HepG2 (cell line): Measurements from ENCODE around the gene HSF4. TPM values are rescaled to one million over a fixed set of nuclear protein-coding genes. Genes with fewer than 3 reads are reported as not detected.
A peak's percentile ranks its signal among the peaks of the same experiment; 100 is the strongest.

Experiments
- AKAP8 ChIP-seq: sonication (generic); formaldehyde crosslinking; IDR thresholded peaks from 2 replicates; pipeline ENCODE4 v1.5.1; 2020; ENCODE audit warnings: mild to moderate bottlenecking, missing genetic modification reagents
- ARNT ChIP-seq: fragments of 450-650 bp; IDR thresholded peaks from 2 replicates; pipeline ENCODE4 v1.6.1; 2017
- ATAD3A ChIP-seq: sonication (generic); formaldehyde crosslinking; IDR thresholded peaks from 2 replicates; pipeline ENCODE4 v1.4.0; 2020; ENCODE audit warnings: missing genetic modification reagents
- BRCA1 ChIP-seq: sonication (generic); formaldehyde crosslinking; IDR thresholded peaks from 2 replicates; pipeline ENCODE4 v1.4.0; 2020; ENCODE audit warnings: missing genetic modification reagents
- FOXP1 ChIP-seq, 2 experiments: fragments of 450-650 bp in 1 of 2; IDR thresholded peaks; 2 replicates each; pipeline ENCODE4 v1.6.1; 2017 to 2018; ENCODE audit warnings: antibody characterized with exemption in 1 of 2
- NAIF1 ChIP-seq: sonication (generic); formaldehyde crosslinking; IDR thresholded peaks from 2 replicates; pipeline ENCODE4 v1.5.0; 2020; ENCODE audit warnings: mild to moderate bottlenecking, missing genetic modification reagents, borderline replicate concordance
- PAF1 ChIP-seq: IDR thresholded peaks from 2 replicates; pipeline ENCODE4 v1.6.1; 2016; ENCODE audit warnings: missing genetic modification reagents, missing compliant biosample characterization
- PRPF4 ChIP-seq: fragments of 200-400 bp; formaldehyde crosslinking; IDR thresholded peaks from 2 replicates; pipeline ENCODE4 v1.6.1; 2016; ENCODE audit warnings: low read length, low read depth; ENCODE audit not compliant: poor library complexity, severe bottlenecking
- RARA ChIP-seq: IDR thresholded peaks from 2 replicates; pipeline ENCODE4 v1.6.1; 2016; ENCODE audit warnings: missing genetic modification reagents, missing compliant biosample characterization
- REL ChIP-seq: sonication (generic); formaldehyde crosslinking; conservative IDR thresholded peaks from 2 replicates; pipeline ENCODE4 v1.8.0; 2022; ENCODE audit warnings: mild to moderate bottlenecking, missing genetic modification reagents, moderate library complexity
- RFXANK ChIP-seq: IDR thresholded peaks from 2 replicates; pipeline ENCODE4 v1.6.1; 2016
- SNRNP70 ChIP-seq: fragments of 200-400 bp; formaldehyde crosslinking; IDR thresholded peaks from 2 replicates; pipeline ENCODE4 v1.6.1; 2017; ENCODE audit warnings: mild to moderate bottlenecking, low read depth, low read length, moderate library complexity
- SOX13 ChIP-seq, 3 experiments: fragments of 450-650 bp in 1 of 3; sonication (generic) in 1 of 3; formaldehyde crosslinking in 1 of 3; IDR thresholded peaks in 2 of 3; conservative IDR thresholded peaks in 1 of 3; 2 replicates each; pipeline versions ENCODE4 v1.5.0 to v1.6.1; 2016 to 2020; ENCODE audit warnings: antibody characterized with exemption in 1 of 3, mild to moderate bottlenecking in 1 of 3, missing compliant biosample characterization in 1 of 3, missing genetic modification reagents in 1 of 3, moderate library complexity in 1 of 3
- SRSF9 ChIP-seq: fragments of 200-400 bp; formaldehyde crosslinking; IDR thresholded peaks from 2 replicates; pipeline ENCODE4 v1.6.1; 2018; ENCODE audit warnings: borderline replicate concordance, mild to moderate bottlenecking, low read depth, low read length; ENCODE audit not compliant: insufficient read depth, poor library complexity, severe bottlenecking
- ZNF598 ChIP-seq: sonication (generic); formaldehyde crosslinking; IDR thresholded peaks from 2 replicates; pipeline ENCODE4 v1.5.1; 2020; ENCODE audit warnings: mild to moderate bottlenecking, missing genetic modification reagents, borderline replicate concordance
- polyA plus RNA-seq, 8 experiments: library from polyadenylated mRNA; depleted of rRNA in 3 of 8; stranded (reverse) in 7 of 8; unstranded in 1 of 8; fragments of >200 nt; fragmentation: Illumina TruSeq in 4 of 8; extraction: Trizol in 4 of 8; gene quantifications; 2 replicates each; pipeline versions ENCODE4 v1.2.1 to v1.2.3, GENCODE V29; 2011 to 2016; ENCODE audit warnings: low read depth in 4 of 8, missing spikeins in 1 of 8, mixed read lengths in 1 of 8; ENCODE audit not compliant: insufficient read depth in 1 of 8
- total RNA-seq, 5 experiments: library from RNA; depleted of rRNA; stranded (reverse); fragments of >200 nt; fragmentation: Illumina TruSeq; extraction: Trizol; gene quantifications; 2 replicates each; pipeline ENCODE4 v1.2.3, GENCODE V29; 2016; ENCODE audit warnings: low read depth in 1 of 5
- TF ChIP-seq, protein P1 (sequence below): sonication (generic); formaldehyde crosslinking; IDR thresholded peaks from 2 replicates; pipeline ENCODE4 v1.5.1; 2020; ENCODE audit warnings: missing genetic modification reagents, mild to moderate bottlenecking, borderline replicate concordance
- TF ChIP-seq, protein P2 (sequence below): IDR thresholded peaks from 2 replicates; pipeline ENCODE4 v1.6.1; 2012; ENCODE audit warnings: inconsistent platforms
- TF ChIP-seq, protein P3 (sequence below): sonication (generic); formaldehyde crosslinking; IDR thresholded peaks from 2 replicates; pipeline ENCODE4 v1.4.0; 2020; ENCODE audit warnings: missing genetic modification reagents, borderline replicate concordance
- TF ChIP-seq, protein P4 (sequence below): sonication (generic); formaldehyde crosslinking; IDR thresholded peaks from 2 replicates; pipeline ENCODE4 v1.4.0; 2020; ENCODE audit warnings: missing genetic modification reagents
- TF ChIP-seq, protein P5 (sequence below): sonication (generic); formaldehyde crosslinking; IDR thresholded peaks from 2 replicates; pipeline ENCODE4 v1.5.1; 2020; ENCODE audit warnings: missing genetic modification reagents, mild to moderate bottlenecking, borderline replicate concordance

The HSF4 gene
- total and polyA plus RNA-seq, 2 of the 13 experiments (the other 11 are each of a cell fraction or from before 2014, with no cell fraction given): 3.5 to 16.9 TPM

DNA sequence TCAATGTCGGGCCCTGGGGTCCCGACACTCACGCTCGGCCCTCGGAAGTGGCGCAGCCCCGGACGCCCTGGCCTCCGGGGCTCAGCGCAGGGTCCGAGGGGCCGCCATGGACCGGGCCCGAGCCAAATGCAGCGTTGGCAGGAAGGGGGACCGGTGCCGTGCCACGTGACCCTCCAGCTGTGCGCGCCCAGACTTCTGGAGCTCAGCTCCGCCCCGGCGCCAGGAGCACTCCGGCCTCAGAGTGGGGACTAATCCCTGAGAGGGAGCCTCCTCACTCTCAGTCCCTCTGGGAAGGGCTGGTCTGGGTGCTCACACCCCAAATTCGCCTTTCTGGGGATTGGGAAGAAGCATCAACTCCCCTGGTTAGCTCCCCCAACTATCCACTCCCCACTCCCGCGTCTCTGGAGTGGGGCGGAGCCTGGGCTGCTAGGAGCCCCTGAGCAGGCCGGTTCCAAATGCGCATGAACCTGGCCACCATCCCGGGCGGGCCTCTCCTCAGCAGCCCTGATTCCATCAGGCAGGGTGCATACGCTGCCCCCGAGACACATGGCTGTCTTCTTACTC lies 13.6 kb upstream of the HSF4 start, which contains the start of gene B3GNT9 (continued):
- TF ChIP-seq, protein P1, sequence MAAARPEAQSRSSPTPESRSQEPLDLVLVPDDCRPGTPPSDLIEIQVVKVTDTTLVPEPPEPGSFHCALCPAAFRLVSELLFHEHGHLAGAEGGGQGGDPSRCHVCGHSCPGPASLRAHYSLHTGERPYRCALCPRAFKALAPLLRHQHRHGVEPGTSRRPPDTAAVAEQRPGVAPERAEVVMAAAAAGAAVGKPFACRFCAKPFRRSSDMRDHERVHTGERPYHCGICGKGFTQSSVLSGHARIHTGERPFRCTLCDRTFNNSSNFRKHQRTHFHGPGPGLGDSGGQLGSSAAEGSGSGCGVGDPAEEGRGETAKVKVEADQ (CRISPR knock-in tag): peak; percentile 71; the same call in 1 of the 2 replicates
- no peak for TF ChIP-seq ATAD3A (CRISPR knock-in tag)
- no peak for TF ChIP-seq REL (CRISPR knock-in tag)
- TF ChIP-seq FOXP1 (IDR thresholded peaks at IDR 0.05): no peak
- TF ChIP-seq FOXP1 (CRISPR knock-in tag; IDR thresholded peaks at IDR 0.05): no peak
- TF ChIP-seq RARA (CRISPR knock-in tag): no peak
- TF ChIP-seq, protein P2, sequence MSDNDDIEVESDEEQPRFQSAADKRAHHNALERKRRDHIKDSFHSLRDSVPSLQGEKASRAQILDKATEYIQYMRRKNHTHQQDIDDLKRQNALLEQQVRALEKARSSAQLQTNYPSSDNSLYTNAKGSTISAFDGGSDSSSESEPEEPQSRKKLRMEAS: peak; percentile 63; the same call in 1 of the 2 replicates
- TF ChIP-seq ZNF598: no peak
- peak; percentile 84 for TF ChIP-seq AKAP8
- no peak for TF ChIP-seq SRSF9
- TF ChIP-seq, protein P3, sequence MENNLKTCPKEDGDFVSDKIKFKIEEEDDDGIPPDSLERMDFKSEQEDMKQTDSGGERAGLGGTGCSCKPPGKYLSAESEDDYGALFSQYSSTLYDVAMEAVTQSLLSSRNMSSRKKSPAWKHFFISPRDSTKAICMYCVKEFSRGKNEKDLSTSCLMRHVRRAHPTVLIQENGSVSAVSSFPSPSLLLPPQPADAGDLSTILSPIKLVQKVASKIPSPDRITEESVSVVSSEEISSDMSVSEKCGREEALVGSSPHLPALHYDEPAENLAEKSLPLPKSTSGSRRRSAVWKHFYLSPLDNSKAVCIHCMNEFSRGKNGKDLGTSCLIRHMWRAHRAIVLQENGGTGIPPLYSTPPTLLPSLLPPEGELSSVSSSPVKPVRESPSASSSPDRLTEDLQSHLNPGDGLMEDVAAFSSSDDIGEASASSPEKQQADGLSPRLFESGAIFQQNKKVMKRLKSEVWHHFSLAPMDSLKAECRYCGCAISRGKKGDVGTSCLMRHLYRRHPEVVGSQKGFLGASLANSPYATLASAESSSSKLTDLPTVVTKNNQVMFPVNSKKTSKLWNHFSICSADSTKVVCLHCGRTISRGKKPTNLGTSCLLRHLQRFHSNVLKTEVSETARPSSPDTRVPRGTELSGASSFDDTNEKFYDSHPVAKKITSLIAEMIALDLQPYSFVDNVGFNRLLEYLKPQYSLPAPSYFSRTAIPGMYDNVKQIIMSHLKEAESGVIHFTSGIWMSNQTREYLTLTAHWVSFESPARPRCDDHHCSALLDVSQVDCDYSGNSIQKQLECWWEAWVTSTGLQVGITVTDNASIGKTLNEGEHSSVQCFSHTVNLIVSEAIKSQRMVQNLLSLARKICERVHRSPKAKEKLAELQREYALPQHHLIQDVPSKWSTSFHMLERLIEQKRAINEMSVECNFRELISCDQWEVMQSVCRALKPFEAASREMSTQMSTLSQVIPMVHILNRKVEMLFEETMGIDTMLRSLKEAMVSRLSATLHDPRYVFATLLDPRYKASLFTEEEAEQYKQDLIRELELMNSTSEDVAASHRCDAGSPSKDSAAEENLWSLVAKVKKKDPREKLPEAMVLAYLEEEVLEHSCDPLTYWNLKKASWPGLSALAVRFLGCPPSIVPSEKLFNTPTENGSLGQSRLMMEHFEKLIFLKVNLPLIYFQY: no peak
- no peak for TF ChIP-seq SOX13 (IDR thresholded peaks at IDR 0.05)
- 0 out of 4 replicates have a peak, but pooled peaks of 1 of the 2 experiments have one; percentile 21 for TF ChIP-seq SOX13 (CRISPR knock-in tag; conservative IDR thresholded peaks at IDR 0.05 in 1 of 2, IDR thresholded peaks at IDR 0.05 in 1 of 2)
- TF ChIP-seq, protein P4, sequence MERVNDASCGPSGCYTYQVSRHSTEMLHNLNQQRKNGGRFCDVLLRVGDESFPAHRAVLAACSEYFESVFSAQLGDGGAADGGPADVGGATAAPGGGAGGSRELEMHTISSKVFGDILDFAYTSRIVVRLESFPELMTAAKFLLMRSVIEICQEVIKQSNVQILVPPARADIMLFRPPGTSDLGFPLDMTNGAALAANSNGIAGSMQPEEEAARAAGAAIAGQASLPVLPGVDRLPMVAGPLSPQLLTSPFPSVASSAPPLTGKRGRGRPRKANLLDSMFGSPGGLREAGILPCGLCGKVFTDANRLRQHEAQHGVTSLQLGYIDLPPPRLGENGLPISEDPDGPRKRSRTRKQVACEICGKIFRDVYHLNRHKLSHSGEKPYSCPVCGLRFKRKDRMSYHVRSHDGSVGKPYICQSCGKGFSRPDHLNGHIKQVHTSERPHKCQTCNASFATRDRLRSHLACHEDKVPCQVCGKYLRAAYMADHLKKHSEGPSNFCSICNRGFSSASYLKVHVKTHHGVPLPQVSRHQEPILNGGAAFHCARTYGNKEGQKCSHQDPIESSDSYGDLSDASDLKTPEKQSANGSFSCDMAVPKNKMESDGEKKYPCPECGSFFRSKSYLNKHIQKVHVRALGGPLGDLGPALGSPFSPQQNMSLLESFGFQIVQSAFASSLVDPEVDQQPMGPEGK (CRISPR knock-in tag): no peak
- no peak for TF ChIP-seq ARNT
- no peak for TF ChIP-seq PRPF4
- TF ChIP-seq NAIF1: no peak
- TF ChIP-seq RFXANK (CRISPR knock-in tag): no peak
- TF ChIP-seq SNRNP70: no peak
- no peak for TF ChIP-seq BRCA1 (CRISPR knock-in tag)
- no peak for TF ChIP-seq PAF1 (CRISPR knock-in tag)
- TF ChIP-seq, protein P5, sequence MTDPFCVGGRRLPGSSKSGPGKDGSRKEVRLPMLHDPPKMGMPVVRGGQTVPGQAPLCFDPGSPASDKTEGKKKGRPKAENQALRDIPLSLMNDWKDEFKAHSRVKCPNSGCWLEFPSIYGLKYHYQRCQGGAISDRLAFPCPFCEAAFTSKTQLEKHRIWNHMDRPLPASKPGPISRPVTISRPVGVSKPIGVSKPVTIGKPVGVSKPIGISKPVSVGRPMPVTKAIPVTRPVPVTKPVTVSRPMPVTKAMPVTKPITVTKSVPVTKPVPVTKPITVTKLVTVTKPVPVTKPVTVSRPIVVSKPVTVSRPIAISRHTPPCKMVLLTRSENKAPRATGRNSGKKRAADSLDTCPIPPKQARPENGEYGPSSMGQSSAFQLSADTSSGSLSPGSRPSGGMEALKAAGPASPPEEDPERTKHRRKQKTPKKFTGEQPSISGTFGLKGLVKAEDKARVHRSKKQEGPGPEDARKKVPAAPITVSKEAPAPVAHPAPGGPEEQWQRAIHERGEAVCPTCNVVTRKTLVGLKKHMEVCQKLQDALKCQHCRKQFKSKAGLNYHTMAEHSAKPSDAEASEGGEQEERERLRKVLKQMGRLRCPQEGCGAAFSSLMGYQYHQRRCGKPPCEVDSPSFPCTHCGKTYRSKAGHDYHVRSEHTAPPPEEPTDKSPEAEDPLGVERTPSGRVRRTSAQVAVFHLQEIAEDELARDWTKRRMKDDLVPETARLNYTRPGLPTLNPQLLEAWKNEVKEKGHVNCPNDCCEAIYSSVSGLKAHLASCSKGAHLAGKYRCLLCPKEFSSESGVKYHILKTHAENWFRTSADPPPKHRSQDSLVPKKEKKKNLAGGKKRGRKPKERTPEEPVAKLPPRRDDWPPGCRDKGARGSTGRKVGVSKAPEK (CRISPR knock-in tag): no peak
